WTC11 (cell line): ENCODE measurements around the gene CCDC60.

Source experiments
- ARID4B ChIP-seq: sonication (generic); formaldehyde crosslinking; IDR thresholded peaks from 2 replicates; pipeline ENCODE4 v1.8.0; 2023; ENCODE audit warnings: missing genetic modification reagents, mild to moderate bottlenecking, borderline replicate concordance
- CTCF ChIP-seq: fragments of 200-600 bp; IDR thresholded peaks from 2 replicates; pipeline ENCODE4 v1.8.0; 2022; ENCODE audit warnings: antibody characterized with exemption
- FOXJ3 ChIP-seq: sonication (generic); formaldehyde crosslinking; IDR thresholded peaks from 2 replicates; pipeline ENCODE4 v1.9.0; 2021; ENCODE audit warnings: missing genetic modification reagents, mild to moderate bottlenecking, borderline replicate concordance
- NR1H2 ChIP-seq: sonication (generic); formaldehyde crosslinking; IDR thresholded peaks from 2 replicates; pipeline ENCODE4 v1.9.0; 2021; ENCODE audit warnings: mild to moderate bottlenecking, moderate library complexity, missing genetic modification reagents
- OVOL2 ChIP-seq: fragments of 250-450 bp; sonication (Bioruptor Pico); IDR thresholded peaks from 2 replicates; pipeline ENCODE4 v1.9.0; 2021; ENCODE audit warnings: mild to moderate bottlenecking, borderline replicate concordance
- USF2 ChIP-seq: sonication (generic); formaldehyde crosslinking; IDR thresholded peaks from 2 replicates; pipeline ENCODE4 v1.8.1; 2023; ENCODE audit warnings: mild to moderate bottlenecking, missing genetic modification reagents, moderate library complexity

GRCh38 chr12:119314290-119314689 is 20.2 kb upstream of the CCDC60 start:
- TF ChIP-seq CTCF (no peak), ARID4B (CRISPR knock-in tag) (no peak), NR1H2 (CRISPR knock-in tag) (no peak), OVOL2 (no peak), FOXJ3 (CRISPR knock-in tag) (no peak), USF2 (peak; percentile 62)
